Stimulated activated naive CD4-positive, alpha-beta T cell (primary cell): ENCODE measurements around the gene DAZAP1.

Experiments
- DNase-seq, 6 experiments: peaks; one replicate each; lab custom pipeline; 2025; lab: John Stamatoyannopoulos, UW

The DAZAP1 gene

GRCh38 chr19:1459479-1459878 lies 52.1 kb downstream of the DAZAP1 start:
- DNase-seq: no peak

- no peak for DNase-seq
Observed at GRCh38 chr19:1460033-1460995, 52.9 kb downstream of the DAZAP1 start.

GRCh38 chr19:1461862-1462261 lies 54.5 kb downstream of the DAZAP1 start:
- no peak for DNase-seq

GRCh38 chr19:1465191-1466016 lies 58.0 kb downstream of the DAZAP1 start:
- DNase-seq: no peak

GRCh38 chr19:1466018-1466460 lies 58.7 kb downstream of the DAZAP1 start:
- no peak for DNase-seq

- DNase-seq: no peak
Observed at GRCh38 chr19:1466461-1467214, 59.3 kb downstream of the DAZAP1 start.

GRCh38 chr19:1467215-1467489 lies 59.8 kb downstream of the DAZAP1 start:
- peak in 1 of 6 experiments; percentile 13 for DNase-seq

GRCh38 chr19:1467490-1468273 lies 60.3 kb downstream of the DAZAP1 start:
- no peak for DNase-seq

- no peak for DNase-seq
Observed at GRCh38 chr19:1468274-1468820, 61.0 kb downstream of the DAZAP1 start.

- DNase-seq: peak in 1 of 6 experiments; percentile 33
Observed at GRCh38 chr19:1468821-1469254, 61.5 kb downstream of the DAZAP1 start.

- peak in 1 of 6 experiments; percentile 33 for DNase-seq
Observed at GRCh38 chr19:1469255-1470054, 62.1 kb downstream of the DAZAP1 start.

GRCh38 chr19:1470055-1470304 lies 62.6 kb downstream of the DAZAP1 start:
- DNase-seq: no peak

GRCh38 chr19:1470305-1471009 lies 63.1 kb downstream of the DAZAP1 start:
- peak; percentile 42 to 67 (median 50) for DNase-seq

GRCh38 chr19:1471010-1471514 lies 63.7 kb downstream of the DAZAP1 start:
- DNase-seq: peak in 3 of 6 experiments; percentile 15 to 37 (median 32)

- peak in 1 of 6 experiments; percentile 24 for DNase-seq
Observed at GRCh38 chr19:1471515-1472160, 64.3 kb downstream of the DAZAP1 start.

- no peak for DNase-seq
Observed at GRCh38 chr19:1472231-1473084, 65.1 kb downstream of the DAZAP1 start.

GRCh38 chr19:1473085-1473851 lies 65.9 kb downstream of the DAZAP1 start:
- no peak for DNase-seq
